NCI-H1694 (cell line): ENCODE data around the gene MAP3K6.
"Not testable (repeated sequence)": the region's sequence is repeated elsewhere in the genome, so short reads cannot be mapped to it uniquely, and the experiment has no call there.

Experiments used
- DNase-seq: peaks from one replicate; lab custom pipeline; 2025; lab: John Stamatoyannopoulos, UW

The MAP3K6 gene

DNA sequence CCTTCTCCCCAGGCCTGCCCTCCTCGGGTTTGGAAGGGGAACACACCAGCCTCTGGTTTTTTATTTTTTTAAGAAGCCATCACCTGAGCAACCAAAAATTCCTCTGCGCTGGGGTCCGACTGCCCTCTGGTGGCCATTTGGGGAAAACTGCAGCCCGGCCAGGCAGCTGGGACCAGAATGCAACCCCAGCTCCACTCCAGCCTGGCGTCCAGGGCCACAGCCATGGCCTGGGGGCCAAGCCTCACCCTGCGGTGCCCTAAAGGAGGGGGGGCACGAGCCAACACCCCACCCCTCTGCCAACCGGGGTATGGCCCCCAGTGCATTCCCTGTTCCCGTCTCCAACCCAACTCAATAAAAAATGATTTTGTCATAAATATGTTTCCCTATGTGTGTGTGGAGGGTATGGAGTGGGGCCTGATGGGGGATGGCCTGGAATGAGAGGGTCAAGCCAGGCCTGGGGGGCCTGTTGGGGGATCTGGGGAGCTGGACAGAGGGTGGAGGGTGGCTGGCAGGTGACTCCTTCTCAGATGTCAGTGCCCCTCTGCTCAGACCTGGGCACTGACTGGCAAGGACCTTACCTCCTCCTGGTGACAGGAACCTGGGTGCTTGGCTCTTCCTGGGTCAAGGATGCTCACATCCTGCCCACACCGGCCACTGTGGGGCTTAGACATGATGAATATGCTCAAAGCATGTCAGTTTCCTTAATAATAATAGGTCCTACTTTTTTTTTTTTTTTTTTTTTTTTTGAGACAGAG lies 28.9 kb upstream of the MAP3K6 start:
- DNase-seq = peak; percentile 44

DNA sequence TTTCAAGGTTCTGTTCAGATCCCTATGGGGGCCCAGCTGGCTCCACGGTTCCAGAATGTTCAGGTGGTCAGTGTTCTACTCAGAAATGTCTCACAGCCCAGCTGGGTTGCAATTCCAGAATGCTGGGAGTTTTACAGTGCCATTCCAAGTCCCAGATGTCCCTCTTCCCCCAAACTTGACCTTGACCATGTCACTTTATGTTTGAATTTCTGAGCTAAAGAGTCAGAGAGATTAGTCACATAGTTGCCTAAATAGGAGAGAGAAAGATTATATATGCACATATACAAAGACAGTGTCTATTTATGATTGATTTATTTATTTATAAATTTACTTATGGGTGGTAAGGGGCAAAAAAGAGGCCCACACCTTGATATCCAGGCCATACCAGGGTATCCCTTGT lies 28.2 kb upstream of the MAP3K6 start:
- DNase-seq = no peak

DNA sequence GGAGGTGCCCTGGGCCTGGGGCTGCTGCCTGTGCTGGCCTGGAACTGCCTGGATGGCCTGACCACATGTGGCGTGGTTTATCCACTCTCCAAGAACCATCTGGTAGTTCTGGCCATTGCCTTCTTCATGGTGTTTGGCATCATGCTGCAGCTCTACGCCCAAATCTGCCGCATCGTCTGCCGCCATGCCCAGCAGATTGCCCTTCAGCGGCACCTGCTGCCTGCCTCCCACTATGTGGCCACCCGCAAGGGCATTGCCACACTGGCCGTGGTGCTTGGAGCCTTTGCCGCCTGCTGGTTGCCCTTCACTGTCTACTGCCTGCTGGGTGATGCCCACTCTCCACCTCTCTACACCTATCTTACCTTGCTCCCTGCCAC lies 27.5 kb upstream of the MAP3K6 start:
- no peak for DNase-seq

DNA sequence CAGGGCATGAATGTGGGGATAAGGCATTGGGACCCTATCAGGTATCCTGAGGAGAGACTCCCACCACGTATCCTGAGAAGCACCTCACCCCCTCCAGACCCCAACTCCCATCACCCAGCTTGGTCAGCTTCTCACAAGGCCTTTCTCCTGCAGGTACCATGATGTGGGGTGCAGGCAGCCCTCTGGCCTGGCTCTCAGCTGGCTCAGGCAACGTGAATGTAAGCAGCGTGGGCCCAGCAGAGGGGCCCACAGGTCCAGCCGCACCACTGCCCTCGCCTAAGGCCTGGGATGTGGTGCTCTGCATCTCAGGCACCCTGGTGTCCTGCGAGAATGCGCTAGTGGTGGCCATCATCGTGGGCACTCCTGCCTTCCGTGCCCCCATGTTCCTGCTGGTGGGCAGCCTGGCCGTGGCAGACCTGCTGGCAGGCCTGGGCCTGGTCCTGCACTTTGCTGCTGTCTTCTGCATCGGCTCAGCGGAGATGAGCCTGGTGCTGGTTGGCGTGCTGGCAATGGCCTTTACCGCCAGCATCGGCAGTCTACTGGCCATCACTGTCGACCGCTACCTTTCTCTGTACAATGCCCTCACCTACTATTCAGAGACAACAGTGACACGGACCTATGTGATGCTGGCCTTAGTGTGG lies 27.0 kb upstream of the MAP3K6 start:
- DNase-seq = no peak

DNA sequence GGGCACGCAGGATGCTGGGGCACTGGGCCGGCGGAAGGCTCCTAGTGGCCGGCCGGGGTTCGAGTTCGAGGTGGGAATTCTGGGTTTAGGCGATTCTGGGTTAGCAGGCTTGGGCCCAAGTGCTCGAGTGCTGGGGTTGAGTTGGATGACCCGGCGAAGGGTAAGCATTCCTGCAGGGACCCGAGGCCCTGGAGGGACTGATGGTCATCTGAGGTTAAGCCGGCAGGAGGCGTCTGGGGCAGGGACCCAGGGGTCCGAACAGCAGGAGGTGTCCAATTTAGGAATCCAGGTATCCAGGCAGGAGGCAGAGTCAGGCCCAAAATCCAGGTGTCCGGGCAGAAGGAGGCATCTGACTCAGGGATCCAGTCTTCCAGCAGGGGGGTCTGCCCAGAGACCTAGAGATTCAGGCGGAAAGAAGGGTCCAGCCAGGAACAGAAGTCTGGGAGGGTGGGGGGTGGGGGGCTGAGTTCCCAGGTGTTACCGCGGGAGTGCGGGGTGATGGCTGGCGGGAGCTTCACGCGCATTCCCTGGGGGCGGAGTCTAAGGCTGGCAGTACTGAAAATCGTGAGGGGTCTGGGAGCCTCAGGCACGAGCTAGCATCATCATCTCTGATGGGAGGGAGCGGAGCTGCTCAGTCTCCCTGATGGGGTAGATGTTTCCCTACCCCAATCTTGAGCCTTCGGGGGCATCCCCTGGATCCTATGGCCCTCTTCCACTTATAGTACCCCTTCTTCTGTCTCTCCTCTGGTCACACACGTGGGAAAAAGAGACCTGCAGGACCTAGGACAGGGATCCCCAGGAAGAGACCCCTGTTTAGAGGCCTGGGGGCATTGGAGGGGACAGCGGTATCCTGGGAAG lies 26.2 kb upstream of the MAP3K6 start:
- DNase-seq = no peak

DNA sequence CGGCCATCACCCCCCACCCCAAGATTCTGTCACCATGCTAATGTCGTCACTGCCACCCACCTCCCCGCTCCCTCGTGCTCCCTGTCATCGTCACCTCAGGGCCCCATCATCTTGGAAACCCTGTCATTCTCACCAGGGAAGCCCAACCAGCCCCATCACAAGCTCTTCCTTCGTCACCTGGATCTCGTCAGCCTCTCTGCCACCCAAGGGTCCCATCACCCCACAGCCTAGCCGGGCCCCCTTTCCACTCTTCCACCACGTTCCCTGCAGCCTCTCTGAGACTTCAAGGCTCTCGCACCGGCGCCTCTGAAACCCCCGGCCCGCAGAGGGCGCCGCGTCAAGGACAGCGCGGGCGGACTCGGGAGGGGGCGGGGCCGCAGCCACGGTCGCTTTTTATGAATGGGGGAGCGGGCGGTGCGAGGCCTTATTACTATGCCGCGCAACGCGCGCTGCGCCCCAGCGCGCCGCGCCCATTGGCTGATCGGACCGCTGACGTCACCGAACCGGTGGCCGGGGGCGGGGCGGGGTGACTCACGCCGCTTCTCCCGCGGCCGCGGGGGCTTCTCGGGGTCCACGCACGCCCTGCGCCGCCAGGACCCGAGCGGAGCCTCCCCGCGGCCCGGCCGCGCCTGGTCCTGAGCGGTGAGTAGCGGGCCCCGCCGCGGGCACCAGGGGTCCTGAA lies 25.5 kb upstream of the MAP3K6 start, which contains the start of gene GPR3:
Gene GPR3, plus strand, starts transcription at position 527 of the 682 bp plus-strand sequence. CDS start 1,177 bp downstream, outside the sequence.
- peak; percentile 80 for DNase-seq

DNA sequence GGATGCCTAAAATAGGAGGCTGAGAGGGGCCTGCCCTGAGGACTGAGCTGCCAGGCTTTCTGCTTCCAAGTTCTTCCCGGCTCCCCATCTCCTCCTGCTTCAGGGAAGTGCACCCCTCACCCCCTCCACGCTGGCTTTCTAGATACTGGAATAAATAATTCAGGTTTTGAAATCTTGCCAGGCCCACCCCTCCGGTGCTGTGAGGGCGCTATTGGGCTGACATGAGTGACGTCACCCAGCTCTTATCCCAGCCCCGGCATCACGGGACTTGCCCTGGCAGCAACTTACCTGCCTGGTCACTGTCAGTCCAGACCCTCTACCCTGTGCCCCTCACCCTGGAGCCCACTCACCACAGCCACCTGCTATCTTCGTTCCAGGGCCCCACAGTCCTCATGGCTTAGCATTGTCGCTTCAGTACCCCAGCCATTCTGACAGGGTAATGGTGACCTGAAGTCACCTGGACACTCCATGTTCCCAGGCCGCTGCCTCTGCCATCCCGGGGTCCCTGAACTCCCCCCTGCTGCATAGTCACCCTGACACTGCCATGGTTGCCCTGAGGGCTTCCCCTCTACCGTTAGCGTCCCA lies 24.8 kb upstream of the MAP3K6 start:
- DNase-seq = no peak

DNA sequence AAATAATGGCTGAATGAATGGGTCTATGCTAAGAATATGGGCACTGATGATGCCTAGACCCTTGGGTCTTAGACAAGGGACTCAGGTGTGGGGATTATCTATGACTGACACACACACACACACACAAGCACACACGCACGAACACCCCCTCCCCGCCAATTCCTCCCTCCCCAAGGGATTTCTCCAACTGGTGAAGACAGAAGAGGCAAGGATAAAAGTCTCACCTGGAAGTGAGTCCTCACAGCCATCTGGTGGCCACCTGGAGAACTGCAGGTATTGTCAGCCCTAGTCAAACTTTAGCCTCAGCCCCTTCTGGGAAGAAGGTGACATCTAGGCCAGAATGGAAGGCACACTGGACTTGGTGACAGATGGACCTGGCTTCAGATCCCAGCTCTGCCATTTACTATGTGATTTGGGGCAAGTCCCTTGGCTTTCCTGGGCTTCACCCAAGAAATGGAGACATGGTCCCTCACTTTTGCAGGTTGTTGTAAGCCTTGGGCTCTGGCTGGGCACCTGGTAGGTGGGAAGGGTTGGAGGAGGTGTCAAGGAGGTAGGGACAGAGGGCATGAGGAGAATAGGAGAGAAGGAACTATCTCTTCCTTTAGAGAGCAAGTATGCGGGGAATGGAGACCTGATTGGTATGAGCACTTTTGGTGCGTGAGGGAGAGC lies 21.7 kb upstream of the MAP3K6 start:
- DNase-seq = peak; percentile 42

DNA sequence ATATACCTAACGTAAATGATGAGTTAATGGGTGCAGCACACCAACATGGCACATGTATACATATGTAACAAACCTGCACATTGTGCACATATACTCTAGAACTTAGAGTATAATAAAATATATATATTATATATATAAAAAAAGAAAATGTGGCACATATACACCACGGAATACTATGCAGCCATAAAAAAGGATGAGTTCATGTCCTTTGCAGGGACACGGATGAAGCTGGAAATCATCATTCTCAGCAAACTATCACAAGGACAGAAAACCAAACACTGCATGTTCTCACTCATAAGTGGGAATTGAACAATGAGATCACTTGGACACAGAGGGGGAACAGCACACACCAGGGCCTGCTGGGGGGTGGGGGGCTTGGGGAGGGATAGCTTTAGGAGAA lies 18.0 kb upstream of the MAP3K6 start:
- DNase-seq = not testable (repeated sequence)

DNA sequence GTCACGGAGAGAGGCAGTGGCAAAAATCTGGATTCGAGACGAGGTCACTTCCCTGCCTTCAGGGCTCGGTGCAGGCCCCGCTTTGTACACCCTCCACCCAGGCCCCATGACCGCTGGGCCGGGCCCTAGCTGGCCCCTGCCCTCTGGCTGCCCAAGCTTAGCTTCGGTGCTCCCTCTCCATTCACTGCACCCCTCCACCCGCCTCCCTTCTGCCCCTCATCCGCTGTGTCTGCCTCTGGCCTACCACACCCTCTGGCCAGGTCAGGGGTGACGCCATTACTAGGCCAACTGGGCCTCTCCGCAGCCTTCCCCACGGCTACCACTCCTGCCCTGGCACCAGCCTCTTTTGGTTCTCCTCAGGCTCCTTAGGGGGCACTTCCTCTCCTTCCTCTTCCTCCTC lies 16.9 kb upstream of the MAP3K6 start:
- DNase-seq = no peak

DNA sequence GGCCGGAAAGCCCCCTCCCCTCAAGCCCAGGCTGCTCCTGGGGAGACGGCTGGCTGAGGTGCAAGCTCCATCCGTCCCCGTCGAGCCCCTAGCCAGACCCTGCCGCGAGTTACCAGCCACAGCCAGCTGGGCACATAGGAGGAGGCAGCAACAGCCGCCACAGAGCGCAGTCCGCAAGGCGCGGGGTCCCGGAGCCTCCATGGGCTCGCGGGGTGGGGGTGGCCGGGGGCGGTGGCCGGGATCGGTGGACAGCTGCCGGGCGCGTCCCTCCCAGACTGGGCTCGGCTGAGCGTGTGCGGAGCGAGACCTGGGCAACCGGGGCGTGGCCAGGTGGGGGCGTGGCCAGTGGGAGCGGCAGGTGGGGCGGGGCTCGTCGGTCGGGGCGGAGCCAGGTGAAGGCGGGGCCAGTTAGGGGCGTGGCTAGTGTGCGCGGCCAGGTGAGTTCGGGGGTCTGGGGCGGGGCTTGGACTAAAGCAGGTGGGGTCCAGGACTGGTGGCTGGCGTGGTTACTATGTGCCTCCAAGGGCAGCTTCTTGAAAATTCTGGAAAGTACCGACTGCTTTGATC lies 16.4 kb upstream of the MAP3K6 start, which contains the start of gene CD164L2:
Gene CD164L2, minus strand, starts transcription at position 295 of the 567 bp plus-strand sequence. Its CDS starts 94 bp downstream, at position 201.
- DNase-seq = no peak

DNA sequence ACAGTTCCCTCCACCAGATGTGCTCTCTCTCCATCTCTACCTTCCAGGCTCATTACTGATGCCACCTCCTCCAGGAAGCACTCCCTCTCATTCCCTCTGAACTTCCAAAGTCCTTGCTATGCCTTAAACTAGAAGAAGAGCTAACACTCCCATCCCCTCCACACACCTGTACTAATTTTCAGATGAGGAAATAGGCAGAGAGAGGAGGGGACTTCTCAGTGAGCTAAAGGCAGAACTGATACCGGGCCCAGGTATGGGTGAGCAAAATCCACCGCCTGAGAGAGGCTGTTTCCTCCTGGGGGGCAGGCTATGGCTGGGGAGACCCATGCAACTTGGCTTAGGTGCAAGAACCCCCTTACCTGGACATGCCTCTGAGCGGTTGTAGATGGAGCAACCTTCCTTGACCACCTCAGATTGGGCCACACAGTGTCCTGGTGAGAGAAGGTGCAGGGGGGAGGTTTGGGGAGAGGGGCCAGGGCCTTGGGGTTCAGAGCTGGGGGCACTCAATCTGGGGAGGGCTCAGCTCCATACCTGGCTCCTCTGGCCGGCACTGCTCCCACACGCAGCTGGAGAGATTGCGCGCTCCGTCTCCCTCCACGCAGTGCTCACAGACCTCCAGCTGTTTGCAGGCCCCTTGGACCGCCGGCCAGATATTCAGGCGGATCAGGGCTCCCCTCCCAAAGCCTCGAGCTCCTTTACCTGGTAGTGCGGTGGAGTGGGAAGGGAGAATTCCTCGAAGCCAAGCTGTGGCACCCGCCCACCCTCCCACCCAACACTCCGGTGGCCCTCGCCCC lies 15.4 kb upstream of the MAP3K6 start:
- no peak for DNase-seq

DNA sequence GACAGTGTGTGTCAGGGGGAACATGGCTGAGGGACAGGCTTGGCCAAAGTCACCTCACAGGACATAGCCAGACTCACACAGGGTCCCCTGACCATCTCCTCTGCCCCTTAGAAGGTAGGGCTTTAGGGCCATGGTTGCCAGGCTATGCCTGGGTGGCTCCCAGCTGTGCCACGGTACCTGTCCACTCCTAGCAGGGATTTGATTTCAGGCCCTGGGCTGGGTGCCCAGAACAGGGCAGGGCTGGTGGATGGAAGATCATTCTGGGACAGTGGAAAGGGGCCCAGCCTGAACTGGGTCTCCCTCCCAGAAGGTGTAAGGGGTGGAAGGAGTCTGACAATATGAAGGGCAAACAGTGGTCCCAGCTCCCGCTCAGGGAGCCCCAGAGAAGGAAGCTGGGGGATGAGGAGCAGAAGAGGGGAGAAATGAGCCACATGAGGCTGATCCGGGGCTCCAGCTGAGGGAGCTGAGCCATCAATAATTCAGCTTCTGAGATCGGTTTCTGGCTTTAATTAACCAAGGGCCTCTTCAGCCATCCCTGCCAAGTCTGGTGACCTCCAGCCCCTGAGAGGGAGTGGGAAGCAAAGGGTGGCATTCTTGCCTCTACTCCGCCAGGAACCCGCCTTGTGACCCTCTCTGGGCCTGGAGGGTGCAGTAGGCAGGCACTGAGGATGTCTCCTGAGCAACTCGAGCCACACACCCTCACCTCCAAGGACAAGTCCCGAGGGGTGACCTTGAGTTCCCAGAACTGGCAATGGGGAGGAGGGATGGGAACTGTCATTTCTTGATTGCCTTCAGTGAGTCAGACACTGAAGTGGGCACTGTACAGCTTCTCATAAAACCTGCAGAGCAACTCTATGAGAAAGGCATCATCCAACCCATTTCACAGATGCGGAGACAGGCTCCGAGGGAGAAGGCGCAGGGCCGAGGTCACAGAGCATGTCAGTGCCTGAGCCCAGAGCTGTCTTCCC lies 14.3 kb upstream of the MAP3K6 start:
- DNase-seq = no peak

DNA sequence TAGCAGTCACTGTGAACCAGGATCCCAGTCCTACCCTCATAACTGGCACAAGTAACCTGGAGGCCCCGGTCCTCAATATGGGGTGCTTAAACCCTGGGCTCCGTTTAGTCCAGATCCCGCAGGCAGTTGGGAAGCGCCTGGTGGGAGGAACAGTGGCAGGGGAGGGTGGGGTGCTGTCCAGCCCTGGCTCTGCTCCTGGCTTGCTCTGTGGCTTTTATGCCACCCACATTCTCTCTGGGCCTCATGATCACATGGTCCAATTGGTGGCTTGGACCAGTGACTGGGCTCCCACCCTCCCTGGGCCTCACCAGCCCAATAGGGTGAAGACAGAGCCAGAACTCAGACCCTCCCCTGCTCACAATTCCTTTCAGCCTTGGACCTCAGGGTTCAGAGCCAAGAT lies 13.5 kb upstream of the MAP3K6 start:
- DNase-seq = no peak

DNA sequence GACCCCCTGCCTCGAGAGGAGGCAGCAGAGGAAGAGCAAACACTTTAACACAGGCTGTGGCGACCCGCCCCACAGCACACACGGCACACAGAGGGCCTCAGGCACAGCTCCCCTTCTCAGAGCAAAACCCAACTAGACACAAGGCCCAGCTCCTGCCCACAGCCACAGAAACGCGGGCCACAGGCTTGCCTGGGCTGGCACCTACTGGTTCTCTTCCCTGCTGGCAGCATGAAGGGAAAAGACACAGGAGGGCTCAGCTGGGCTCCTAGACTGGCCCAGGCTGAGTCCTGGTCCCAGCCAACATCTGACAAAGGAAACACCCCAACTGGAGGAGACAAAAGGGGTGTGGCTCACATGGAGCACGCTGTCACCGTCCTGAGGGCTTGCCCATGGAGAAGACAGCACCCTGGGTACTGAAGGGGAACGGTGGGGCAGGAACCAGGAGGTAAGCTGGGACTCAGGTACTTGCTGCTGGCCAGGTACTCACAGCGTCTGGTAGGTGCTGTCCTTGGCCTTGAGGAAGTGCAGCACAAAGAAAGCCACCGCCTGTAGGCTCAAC lies 12.9 kb upstream of the MAP3K6 start:
- no peak for DNase-seq

DNA sequence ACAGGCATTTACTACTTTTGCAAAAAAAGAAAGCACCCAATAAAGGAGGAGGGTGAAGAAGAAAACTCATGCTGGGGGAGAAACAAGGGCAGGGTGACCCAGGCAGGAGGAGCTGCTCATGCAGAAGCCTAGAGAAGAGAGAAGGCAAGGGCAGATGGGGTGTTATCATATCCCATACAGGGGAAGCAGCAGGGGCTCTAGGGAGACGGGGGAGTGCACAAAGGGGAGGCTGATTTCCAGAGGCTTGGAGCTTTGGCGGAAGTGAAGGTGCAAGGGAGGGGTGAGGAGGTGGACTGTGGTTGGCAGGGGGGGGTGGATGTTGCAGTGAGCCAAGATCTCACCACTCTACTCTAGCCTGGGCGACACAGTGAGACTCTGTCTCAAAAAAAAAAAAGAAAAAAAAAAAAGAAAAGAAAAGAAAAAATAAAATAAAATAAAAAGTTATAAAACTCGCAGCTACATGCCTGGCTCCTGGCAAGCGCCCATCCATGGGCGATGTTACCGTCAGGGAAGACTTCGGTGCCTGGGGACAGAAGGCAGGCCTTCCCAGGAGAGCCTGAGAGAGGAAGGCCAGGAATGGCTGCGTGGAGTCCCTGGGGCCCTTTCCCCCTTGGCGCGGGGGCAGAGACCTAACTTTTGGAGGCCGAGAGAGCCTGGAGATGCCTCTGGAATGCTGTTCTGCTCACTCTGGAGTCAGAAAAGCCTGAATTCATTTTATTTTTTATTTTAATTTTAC lies 11.2 kb upstream of the MAP3K6 start:
- DNase-seq = no peak

DNA sequence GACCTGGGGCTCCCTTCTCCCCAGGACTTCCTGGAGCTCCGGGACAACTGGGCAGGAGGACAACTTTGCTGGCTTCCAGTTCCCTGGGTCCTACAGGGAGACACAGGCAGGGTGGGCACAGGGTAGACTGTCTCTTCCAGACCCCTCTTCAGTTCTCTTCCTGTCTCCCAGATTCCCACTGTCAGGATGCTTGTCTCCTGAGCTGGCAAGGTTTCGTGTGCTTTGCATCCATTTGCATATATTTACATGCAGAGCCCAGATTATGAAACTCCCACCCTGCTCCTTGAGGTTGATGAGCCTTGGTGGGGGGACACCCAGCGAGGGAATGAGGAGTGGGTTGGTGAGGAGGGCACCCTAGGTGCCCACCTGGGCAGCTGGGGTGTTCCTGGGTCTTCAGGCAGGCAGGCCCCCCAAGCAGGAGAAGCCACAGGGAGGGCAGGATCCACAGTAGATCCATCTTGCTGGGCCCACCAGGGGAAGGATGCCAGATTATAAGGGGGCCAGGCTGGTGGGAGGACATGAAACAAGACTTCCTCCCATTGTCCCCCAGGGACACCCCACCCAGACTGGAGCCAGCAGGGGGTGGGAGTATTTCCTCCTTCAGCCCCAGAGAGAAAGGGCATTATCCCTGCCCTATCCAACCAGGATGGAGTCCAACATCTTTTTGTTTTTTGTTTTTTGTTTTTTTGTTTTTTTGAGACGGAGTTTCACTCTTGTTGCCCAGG lies 7.8 kb upstream of the MAP3K6 start, which contains the start of gene FCN3:
Gene FCN3, minus strand, starts transcription at position 463 of the 725 bp plus-strand sequence. Its CDS starts 6 bp downstream, at position 457.
- DNase-seq = no peak
